HEK293T (cell line): Measurements from ENCODE around the gene VARS2.
"Not testable (repeated sequence)": the region's sequence is repeated elsewhere in the genome, so short reads cannot be mapped to it uniquely, and the experiment has no call there.

Experiments used
- CTCF ChIA-PET: fragments of 350-600 bp; formaldehyde crosslinking; extraction: SDS; loops from one replicate; lab custom pipeline; 2021; ENCODE audit warnings: antibody characterized with exemption, inconsistent platforms; lab: Yijun Ruan, JAX
- POLR2A ChIA-PET: fragments of 350-600 bp; formaldehyde crosslinking; extraction: SDS; loops from one replicate; lab custom pipeline; 2020; ENCODE audit warnings: antibody characterized with exemption, inconsistent platforms; lab: Yijun Ruan, JAX
- DNase-seq: peaks from one replicate; pipeline ENCODE4 v3.0.0; 2012; ENCODE audit warnings: mixed read lengths; ENCODE audit errors: extremely low spot score
- ARNT ChIP-seq: fragments of 450-650 bp; IDR thresholded peaks from 2 replicates; pipeline ENCODE4 v1.6.1; 2017; ENCODE audit warnings: mild to moderate bottlenecking
- BHLHE40 ChIP-seq: fragments of 450-650 bp; IDR thresholded peaks from 2 replicates; pipeline ENCODE4 v1.6.1; 2016; ENCODE audit warnings: mild to moderate bottlenecking, moderate library complexity, borderline replicate concordance
- CTBP1 ChIP-seq: fragments of 450-650 bp; IDR thresholded peaks from 2 replicates; pipeline ENCODE4 v1.6.1; 2016; ENCODE audit warnings: borderline replicate concordance
- ELF4 ChIP-seq: fragments of 450-650 bp; IDR thresholded peaks from 2 replicates; pipeline ENCODE4 v1.6.1; 2017; ENCODE audit warnings: antibody characterized with exemption
- FOXA1 ChIP-seq: fragments of 450-650 bp; IDR thresholded peaks from 2 replicates; pipeline ENCODE4 v1.6.1; 2016; ENCODE audit warnings: mild to moderate bottlenecking
- FOXK2 ChIP-seq: fragments of 450-650 bp; IDR thresholded peaks from 2 replicates; pipeline ENCODE4 v1.6.1; 2016; ENCODE audit warnings: mild to moderate bottlenecking
- FOXM1 ChIP-seq: fragments of 450-650 bp; IDR thresholded peaks from 2 replicates; pipeline ENCODE4 v1.6.1; 2017; ENCODE audit warnings: mild to moderate bottlenecking, borderline replicate concordance
- HDGF ChIP-seq: fragments of 450-650 bp; IDR thresholded peaks from 2 replicates; pipeline ENCODE4 v1.6.1; 2017; ENCODE audit warnings: antibody characterized with exemption, borderline replicate concordance
- L3MBTL2 ChIP-seq: fragments of 450-650 bp; conservative IDR thresholded peaks from 2 replicates; pipeline ENCODE4 v1.6.1; 2016; ENCODE audit warnings: mild to moderate bottlenecking
- LEF1 ChIP-seq: fragments of 450-650 bp; IDR thresholded peaks from 2 replicates; pipeline ENCODE4 v1.6.1; 2017; ENCODE audit warnings: mild to moderate bottlenecking, borderline replicate concordance
- NFRKB ChIP-seq: fragments of 450-650 bp; IDR thresholded peaks from 2 replicates; pipeline ENCODE4 v1.6.1; 2016; ENCODE audit warnings: mild to moderate bottlenecking, moderate library complexity
- PKNOX1 ChIP-seq: fragments of 450-650 bp; IDR thresholded peaks from 2 replicates; pipeline ENCODE4 v1.6.1; 2016
- SP1 ChIP-seq: fragments of 450-650 bp; IDR thresholded peaks from 2 replicates; pipeline ENCODE4 v1.6.1; 2017
- SUZ12 ChIP-seq: fragments of 450-650 bp; IDR thresholded peaks from 2 replicates; pipeline ENCODE4 v1.6.1; 2016; ENCODE audit warnings: mild to moderate bottlenecking
- TARDBP ChIP-seq: fragments of 450-650 bp; IDR thresholded peaks from 2 replicates; pipeline ENCODE4 v1.6.1; 2016
- ZNF384 ChIP-seq: fragments of 450-650 bp; IDR thresholded peaks from 2 replicates; pipeline ENCODE4 v1.6.1; 2016

Gene VARS2

GRCh38 chr6:30917041-30917440, 3.0 kb downstream of the VARS2 start:
- TF ChIP-seq LEF1 (no peak), PKNOX1 (no peak), SP1 (no peak), ARNT (no peak), FOXM1 (no peak), HDGF (no peak), L3MBTL2 (no peak), BHLHE40 (no peak), CTBP1 (no peak), ZNF384 (no peak), FOXK2 (no peak), FOXA1 (no peak), SUZ12 (no peak), ELF4 (no peak), TARDBP (no peak)
- CTCF ChIA-PET, result no interaction called here
- POLR2A ChIA-PET, result interaction anchor here (0.6 to 1.1 kb wide), 4 partner anchors 8 to 25 kb away, joined by 3 to 4 read pairs (median 4); no protein-coding TSS in a partner anchor
- no peak for DNase-seq

GRCh38 chr6:30917487-30917886, 3.4 kb downstream of the VARS2 start:
- POLR2A ChIA-PET, result interaction anchor here (0.6 to 1.1 kb wide), 3 partner anchors 8 to 25 kb away, joined by 3 to 4 read pairs (median 4); no protein-coding TSS in a partner anchor
- CTCF ChIA-PET, result no interaction called here
- DNase-seq, result no peak
- TF ChIP-seq LEF1 (no peak), PKNOX1 (no peak), ELF4 (no peak), L3MBTL2 (no peak), FOXK2 (no peak), ZNF384 (no peak), FOXM1 (no peak), SUZ12 (no peak), ARNT (no peak)

DNA sequence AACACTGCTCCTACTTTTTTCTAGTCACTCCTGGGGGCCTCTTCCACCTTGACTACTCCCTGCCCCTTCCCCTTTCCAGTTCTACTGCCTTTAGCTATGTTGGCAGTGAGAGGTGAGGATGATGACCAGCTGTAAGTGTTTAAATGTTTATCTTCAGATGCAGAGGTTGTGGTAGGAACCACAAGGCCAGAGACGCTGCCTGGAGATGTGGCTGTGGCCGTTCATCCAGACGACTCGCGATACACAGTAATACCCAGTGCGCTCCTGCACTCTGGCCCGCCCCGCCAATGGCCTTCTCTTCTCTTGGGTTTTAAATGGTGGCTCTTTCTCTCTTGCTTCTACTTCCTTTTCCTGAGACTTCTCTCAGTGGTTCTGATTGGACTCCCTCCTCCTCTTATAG, 4.6 kb downstream of the VARS2 start:
- TF ChIP-seq LEF1 (no peak), ARNT (no peak), NFRKB (no peak), HDGF (no peak), L3MBTL2 (no peak), TARDBP (no peak), ELF4 (no peak), FOXA1 (no peak)
- ChIA-PET POLR2A (interaction anchor here (1.0 kb wide), 1 partner anchor 161 kb away, joined by 3 read pairs; no protein-coding TSS in a partner anchor), CTCF (no interaction called here)
- DNase-seq, result no peak

GRCh38 chr6:30922447-30922852, 8.4 kb downstream of the VARS2 start:
- CTCF ChIA-PET, result no interaction called here
- DNase-seq, result no peak
- POLR2A ChIA-PET, result interaction anchor here (1.8 kb wide), 1 partner anchor 9 kb away, joined by 5 read pairs; the partner anchor contains the start of gene VARS2
- TF ChIP-seq FOXA1 (no peak), ELF4 (no peak), BHLHE40 (no peak), ZNF384 (no peak), LEF1 (no peak), ARNT (no peak), L3MBTL2 (no peak), HDGF (no peak), CTBP1 (no peak), FOXK2 (no peak), SUZ12 (no peak), FOXM1 (no peak), SP1 (no peak), TARDBP (no peak), NFRKB (no peak), PKNOX1 (no peak)

GRCh38 chr6:30924040-30924627, 10.1 kb downstream of the VARS2 start:
- not testable (repeated sequence) for DNase-seq
- ChIA-PET POLR2A (interaction anchor here (0.8 to 1.8 kb wide), 2 partner anchors 10 to 37 kb away, joined by 3 to 5 read pairs; partner anchors contain the start of gene VARS2), CTCF (interaction anchor here (1.1 kb wide), 1 partner anchor 8 kb away, joined by 3 read pairs; no protein-coding TSS in a partner anchor)

- TF ChIP-seq SUZ12 (no peak), ELF4 (no peak), CTBP1 (no peak), FOXM1 (no peak), PKNOX1 (no peak), FOXA1 (no peak), SP1 (no peak), BHLHE40 (no peak)
- no peak for DNase-seq
- CTCF ChIA-PET, result no interaction called here
- POLR2A ChIA-PET, result interaction anchor here (0.6 to 0.8 kb wide), 2 partner anchors 9 to 13 kb away, joined by 3 to 4 read pairs; partner anchors contain the start of gene VARS2
These were observed 12.6 kb downstream of the VARS2 start for GRCh38 chr6:30926644-30927043.

DNA sequence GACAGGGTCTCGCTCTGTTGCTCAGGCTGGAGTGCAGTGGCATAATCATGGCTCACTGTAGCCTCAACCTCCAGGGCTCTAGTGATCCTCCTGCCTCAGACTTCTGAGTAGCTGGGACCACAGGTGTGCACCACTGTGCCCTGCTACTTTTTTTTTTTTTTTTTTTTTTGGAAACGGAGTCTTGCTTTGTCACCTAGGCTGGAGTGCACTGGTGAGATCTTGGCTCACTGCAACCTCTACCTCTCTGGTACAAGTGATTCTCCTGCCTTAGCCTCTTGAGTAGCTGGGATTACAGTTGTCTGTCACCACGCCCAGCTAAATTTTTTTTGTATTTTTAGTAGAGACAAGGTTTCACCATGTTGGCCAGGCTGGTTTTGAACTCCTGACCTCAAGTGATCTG, 13.0 kb downstream of the VARS2 start:
- CTCF ChIA-PET, DNase-seq: not testable (repeated sequence)
- POLR2A ChIA-PET, result interaction anchor here (0.6 kb wide), 1 partner anchor 10 kb away, joined by 4 read pairs; no protein-coding TSS in a partner anchor
